Cerebellar nuclear complex (tissue), 1 donor: ENCODE data around the gene KRTAP10-4.
"Not testable (repeated sequence)": the region's sequence is repeated elsewhere in the genome, so short reads cannot be mapped to it uniquely, and the experiment has no call there.

Experiments used
- DNase-seq, 2 experiments: peaks; one replicate each; lab custom pipeline; 2025; lab: John Stamatoyannopoulos, UW

Gene KRTAP10-4

GRCh38 chr21:44579056-44579832 lies 5.7 kb downstream of the KRTAP10-4 start:
- no peak for DNase-seq

- DNase-seq = no peak
These were observed 6.3 kb downstream of the KRTAP10-4 start for GRCh38 chr21:44579833-44580144.

- DNase-seq = not testable (repeated sequence)
These were observed 6.8 kb downstream of the KRTAP10-4 start, which contains the start of gene KRTAP10-5 for GRCh38 chr21:44580231-44580821. KRTAP10-5 (minus strand) TSS chr21:44580604; CDS start chr21:44580578, 26 bp downstream.

GRCh38 chr21:44581158-44581557 lies 7.6 kb downstream of the KRTAP10-4 start:
- no peak for DNase-seq

GRCh38 chr21:44582055-44582454 lies 8.5 kb downstream of the KRTAP10-4 start:
- no peak for DNase-seq

- no peak for DNase-seq
These were observed 9.7 kb downstream of the KRTAP10-4 start for GRCh38 chr21:44583089-44583799.

- no peak for DNase-seq
These were observed 10.2 kb downstream of the KRTAP10-4 start for GRCh38 chr21:44583800-44584147.

- DNase-seq = no peak
These were observed 12.4 kb downstream of the KRTAP10-4 start for GRCh38 chr21:44585892-44586291.

GRCh38 chr21:44589094-44589493 lies 15.6 kb downstream of the KRTAP10-4 start:
- DNase-seq = no peak

- no peak for DNase-seq
These were observed 16.2 kb downstream of the KRTAP10-4 start for GRCh38 chr21:44589586-44590305.

GRCh38 chr21:44590311-44590721 lies 16.8 kb downstream of the KRTAP10-4 start:
- no peak for DNase-seq

GRCh38 chr21:44590897-44591800 lies 17.6 kb downstream of the KRTAP10-4 start:
- not testable (repeated sequence) for DNase-seq

GRCh38 chr21:44591801-44592130 lies 18.2 kb downstream of the KRTAP10-4 start:
- not testable (repeated sequence) for DNase-seq

GRCh38 chr21:44592446-44593311 lies 19.1 kb downstream of the KRTAP10-4 start, which contains the start of gene KRTAP10-6:
KRTAP10-6 (minus strand) TSS chr21:44592505; CDS start chr21:44592484, 21 bp downstream.
- DNase-seq = no peak

- no peak for DNase-seq
These were observed 20.3 kb downstream of the KRTAP10-4 start for GRCh38 chr21:44593598-44594405.

GRCh38 chr21:44594406-44594916 lies 20.9 kb downstream of the KRTAP10-4 start:
- DNase-seq = no peak

- no peak for DNase-seq
These were observed 22.0 kb downstream of the KRTAP10-4 start for GRCh38 chr21:44595524-44595923.

GRCh38 chr21:44596068-44596725 lies 22.7 kb downstream of the KRTAP10-4 start:
- DNase-seq = no peak

- no peak for DNase-seq
These were observed 24.5 kb downstream of the KRTAP10-4 start for GRCh38 chr21:44598061-44598460.
